B cell (primary cell): ENCODE results near the gene PTPRO.

ENCODE experiments used
- EZH2 ChIP-seq: IDR thresholded peaks from 2 replicates; pipeline ENCODE4 v1.6.1; 2012; ENCODE audit warnings: borderline replicate concordance, low read depth, mild to moderate bottlenecking, moderate library complexity, low read length; ENCODE audit not compliant: insufficient read depth, poor library complexity, severe bottlenecking
- TF ChIP-seq, protein P1 (sequence below): fragments of 200-600 bp; IDR thresholded peaks from one replicate; pipeline ENCODE4 v1.8.0; 2022; ENCODE audit warnings: antibody characterized with exemption, mild to moderate bottlenecking

DNA sequence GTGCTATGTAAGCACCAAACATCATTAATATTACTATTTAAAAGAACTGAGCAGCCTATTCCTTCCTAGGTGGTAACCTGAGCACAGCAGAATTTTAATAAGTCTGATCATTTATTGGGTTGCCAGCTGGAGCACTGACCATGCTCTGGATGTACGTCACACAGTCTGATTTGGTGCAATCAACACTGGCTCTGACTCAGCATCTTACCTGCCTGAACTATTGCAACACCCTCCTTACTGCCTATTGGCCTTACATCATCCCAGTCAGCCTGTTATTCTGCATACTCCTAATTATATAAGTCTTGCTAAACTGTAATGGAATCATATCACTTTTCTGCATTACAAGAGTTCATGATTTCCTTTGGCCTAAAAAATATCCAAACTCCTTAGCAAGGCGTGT is 149.7 kb downstream of the PTPRO start:
- TF ChIP-seq, protein P1, sequence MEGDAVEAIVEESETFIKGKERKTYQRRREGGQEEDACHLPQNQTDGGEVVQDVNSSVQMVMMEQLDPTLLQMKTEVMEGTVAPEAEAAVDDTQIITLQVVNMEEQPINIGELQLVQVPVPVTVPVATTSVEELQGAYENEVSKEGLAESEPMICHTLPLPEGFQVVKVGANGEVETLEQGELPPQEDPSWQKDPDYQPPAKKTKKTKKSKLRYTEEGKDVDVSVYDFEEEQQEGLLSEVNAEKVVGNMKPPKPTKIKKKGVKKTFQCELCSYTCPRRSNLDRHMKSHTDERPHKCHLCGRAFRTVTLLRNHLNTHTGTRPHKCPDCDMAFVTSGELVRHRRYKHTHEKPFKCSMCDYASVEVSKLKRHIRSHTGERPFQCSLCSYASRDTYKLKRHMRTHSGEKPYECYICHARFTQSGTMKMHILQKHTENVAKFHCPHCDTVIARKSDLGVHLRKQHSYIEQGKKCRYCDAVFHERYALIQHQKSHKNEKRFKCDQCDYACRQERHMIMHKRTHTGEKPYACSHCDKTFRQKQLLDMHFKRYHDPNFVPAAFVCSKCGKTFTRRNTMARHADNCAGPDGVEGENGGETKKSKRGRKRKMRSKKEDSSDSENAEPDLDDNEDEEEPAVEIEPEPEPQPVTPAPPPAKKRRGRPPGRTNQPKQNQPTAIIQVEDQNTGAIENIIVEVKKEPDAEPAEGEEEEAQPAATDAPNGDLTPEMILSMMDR: no peak
- no peak for TF ChIP-seq EZH2
